HAP-1 (cell line): ENCODE data around the gene AKAP8L.

ENCODE experiments used
- DNase-seq, 2 experiments: peaks; one replicate each; pipeline ENCODE4 v3.0.0-alpha.2; 2016 to 2020; ENCODE audit warnings: low spot score in 2 of 2
- H3K27me3 ChIP-seq: fragments of 250-450 bp; sonication (Bioruptor Pico); 2 replicates; pipeline ENCODE4 v1.5.1; 2020; ENCODE audit warnings: low read depth, mild to moderate bottlenecking, moderate library complexity
- H3K36me3 ChIP-seq: fragments of 250-450 bp; sonication (Bioruptor Pico); replicated peaks from 2 replicates; pipeline ENCODE4 v1.5.1; 2020; ENCODE audit warnings: mild to moderate bottlenecking
- H3K4me1 ChIP-seq: fragments of 250-450 bp; sonication (Bioruptor Pico); 2 replicates; pipeline ENCODE4 v1.5.1; 2020; ENCODE audit warnings: mild to moderate bottlenecking
- H3K4me3 ChIP-seq: fragments of 250-450 bp; sonication (Bioruptor Pico); 2 replicates; pipeline ENCODE4 v1.5.1; 2020; ENCODE audit warnings: mild to moderate bottlenecking, moderate library complexity
- H3K9me3 ChIP-seq: fragments of 250-450 bp; sonication (Bioruptor Pico); 2 replicates; pipeline ENCODE4 v1.5.1; 2020; ENCODE audit warnings: mild to moderate bottlenecking, moderate library complexity
- in situ Hi-C: fragments of 300-500 bp; cut with MboI; formaldehyde crosslinking; loops from 3 replicates; pipeline ENCODE4 v1.14.3; 2020; ENCODE audit warnings: low sequenced_read_pairs, inconsistent platforms, mixed read lengths

Gene AKAP8L

DNA sequence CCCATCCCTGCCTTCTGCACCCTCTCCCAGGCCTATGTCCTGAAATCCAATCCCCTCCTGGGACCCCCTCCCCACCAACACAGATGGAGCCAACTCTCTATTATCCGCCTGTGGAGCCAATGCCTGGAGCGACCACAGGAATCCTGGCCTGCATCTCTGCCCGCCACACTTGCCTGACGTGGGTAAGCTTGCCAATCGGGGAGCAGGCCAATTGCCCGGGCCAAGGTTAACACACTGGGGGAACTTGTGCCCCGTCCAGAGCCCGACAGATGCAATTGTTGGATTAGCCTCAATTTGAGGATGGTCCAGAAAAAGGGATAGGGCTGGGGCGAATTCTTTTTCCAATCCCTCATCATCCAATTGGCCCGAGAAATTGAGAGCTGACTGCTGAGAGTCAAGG is 25.1 kb upstream of the AKAP8L start:
- no peak overlapping the region for H3K4me3 ChIP-seq
- H3K4me1 ChIP-seq = peaks cover under 1% of the 10 kb centered on the region; the same call in 1 of the 2 replicates
- in situ Hi-C loops = no loop called here
- H3K27me3 ChIP-seq = no peaks in the 10 kb centered on the region
- DNase-seq = no peak
- no peaks in the 10 kb centered on the region for H3K36me3 ChIP-seq
- H3K9me3 ChIP-seq = no peaks in the 10 kb centered on the region

DNA sequence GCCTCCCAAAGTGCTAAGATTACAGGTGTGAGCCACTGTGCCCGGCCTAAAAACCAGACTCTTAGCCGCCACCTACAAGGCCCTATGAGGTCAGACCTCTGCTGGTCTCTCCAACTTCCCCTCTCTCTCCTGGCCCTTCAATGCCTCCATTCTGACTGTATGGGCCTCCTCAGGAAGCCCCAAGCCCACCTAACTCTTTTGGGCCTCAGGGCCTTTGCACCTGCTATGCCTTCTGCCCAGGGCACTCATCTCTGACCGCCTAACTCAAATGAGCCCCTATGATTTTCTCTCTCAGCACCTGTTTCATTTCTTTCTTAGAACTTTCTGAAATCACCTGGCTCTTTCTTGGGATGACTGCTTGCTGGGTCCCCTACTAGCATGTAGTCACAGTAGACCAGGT is 24.5 kb upstream of the AKAP8L start:
- in situ Hi-C loops = no loop called here
- H3K4me3 ChIP-seq = no peak overlapping the region
- no peak for DNase-seq
- H3K36me3 ChIP-seq = no peaks in the 10 kb centered on the region
- no peaks in the 10 kb centered on the region for H3K9me3 ChIP-seq
- no peaks in the 10 kb centered on the region for H3K27me3 ChIP-seq
- no peaks in the 10 kb centered on the region for H3K4me1 ChIP-seq

DNA sequence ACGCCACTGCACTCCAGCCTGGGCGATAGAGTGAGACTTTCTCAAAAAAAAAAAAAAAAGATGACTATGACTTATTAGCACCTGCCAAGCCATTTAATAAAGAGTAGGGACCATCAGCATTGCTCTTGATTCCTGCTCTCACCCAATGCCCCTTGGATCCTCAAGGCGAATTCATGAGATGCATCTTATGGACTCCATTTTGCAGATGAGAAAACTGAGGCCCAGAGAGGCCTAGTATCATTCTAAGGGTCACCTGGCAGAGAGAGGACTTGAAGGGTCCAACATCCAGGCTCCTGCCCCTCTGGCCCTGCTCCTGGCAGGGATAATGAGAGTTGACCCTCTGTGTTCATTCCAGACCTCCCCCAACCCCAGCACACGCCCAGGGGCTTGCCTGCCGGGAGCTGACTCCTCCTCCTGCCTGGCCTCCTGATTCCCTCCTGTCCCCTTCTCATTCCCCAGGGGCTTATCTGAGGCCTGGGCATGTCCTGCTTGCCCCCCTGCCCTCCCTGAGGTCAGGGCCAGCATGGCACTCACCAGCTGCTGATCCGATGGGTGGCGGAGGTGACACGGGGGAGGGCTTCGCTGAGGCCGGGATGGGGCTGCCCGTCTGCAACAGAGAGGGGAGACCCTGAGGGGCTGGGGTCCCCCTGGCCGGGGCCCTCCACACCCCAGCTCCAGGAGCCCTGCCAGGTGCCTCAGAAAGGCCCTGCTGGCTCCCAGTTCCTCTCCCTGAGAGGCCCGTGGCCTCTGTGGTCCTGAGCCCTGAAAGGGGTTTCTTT is 23.5 kb upstream of the AKAP8L start:
- in situ Hi-C loops = no loop called here
- no peaks in the 10 kb centered on the region for H3K27me3 ChIP-seq
- no peak overlapping the region for H3K4me3 ChIP-seq
- no peaks in the 10 kb centered on the region for H3K9me3 ChIP-seq
- no peak for DNase-seq
- H3K4me1 ChIP-seq = no peaks in the 10 kb centered on the region
- no peaks in the 10 kb centered on the region for H3K36me3 ChIP-seq

DNA sequence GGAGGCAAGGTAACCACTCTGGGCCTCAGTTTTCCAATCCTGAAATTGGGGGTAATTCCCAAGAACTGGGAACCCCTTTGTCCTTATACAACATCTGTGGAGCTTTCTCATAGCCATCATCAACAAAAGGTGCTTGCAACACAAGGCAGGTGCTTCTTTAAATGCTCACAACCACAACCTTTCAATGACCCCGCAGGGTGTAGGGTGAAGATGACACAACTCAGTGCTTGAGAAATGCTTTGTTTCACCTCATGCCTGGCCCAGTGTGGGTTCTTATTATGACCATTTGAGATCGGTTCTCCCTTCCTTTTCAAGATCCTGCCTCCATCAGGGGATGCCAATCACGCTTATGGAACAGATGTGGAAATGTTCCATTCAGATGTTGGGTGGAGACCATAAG is 22.5 kb upstream of the AKAP8L start:
- H3K27me3 ChIP-seq = no peaks in the 10 kb centered on the region

DNA sequence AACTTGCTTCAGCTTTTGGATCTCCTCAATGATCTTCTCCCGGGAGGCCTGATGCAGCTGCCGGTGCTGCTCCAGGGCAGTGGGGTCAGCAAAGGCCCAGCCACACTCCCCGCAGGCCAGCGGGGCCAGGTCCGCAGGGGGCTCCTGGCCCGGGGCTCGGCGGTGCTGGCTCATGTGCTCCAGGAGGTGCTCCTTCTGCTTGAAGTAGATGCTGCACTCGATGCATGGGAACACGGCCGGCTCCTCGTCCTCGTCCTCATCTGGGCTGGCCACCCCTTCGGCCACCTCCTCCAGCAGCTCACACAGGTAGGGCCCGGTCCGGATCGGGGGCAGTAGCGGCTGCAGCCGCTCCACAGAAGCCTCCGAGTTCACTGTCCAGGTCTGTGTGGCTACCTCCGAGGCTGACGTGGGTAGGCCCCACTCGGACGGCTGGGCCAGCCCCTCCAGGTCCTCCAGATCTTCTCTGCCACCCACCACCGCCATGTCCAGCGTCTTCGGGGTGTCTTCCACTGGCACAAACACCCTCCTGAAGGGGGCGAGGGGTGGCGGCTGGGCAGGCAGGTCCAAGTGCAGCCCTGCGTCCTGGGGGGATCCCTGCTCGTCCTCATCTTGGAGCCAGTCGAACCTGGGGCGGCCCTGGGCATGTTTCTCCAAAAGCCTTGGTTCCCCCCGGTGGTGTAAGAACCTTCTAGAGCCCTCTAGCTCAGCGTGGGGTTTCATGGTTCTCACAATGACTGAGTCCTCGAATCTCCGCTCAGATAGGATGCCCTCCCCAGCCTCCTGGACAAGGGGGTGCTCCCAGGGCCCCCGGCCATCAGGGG is 21.2 kb upstream of the AKAP8L start:
- in situ Hi-C loops = no loop called here
- Histone ChIP-seq H3K27me3 (no peaks in the 10 kb centered on the region), H3K36me3 (no peaks in the 10 kb centered on the region), H3K4me3 (no peak overlapping the region), H3K9me3 (no peaks in the 10 kb centered on the region), H3K4me1 (no peaks in the 10 kb centered on the region)
- DNase-seq = no peak

More for the DNA sequence above, 22.5 kb upstream of the AKAP8L start:
- in situ Hi-C loops = no loop called here
- H3K36me3 ChIP-seq = no peaks in the 10 kb centered on the region
- H3K9me3 ChIP-seq = no peaks in the 10 kb centered on the region
- no peak overlapping the region for H3K4me3 ChIP-seq
- H3K4me1 ChIP-seq = no peaks in the 10 kb centered on the region
- no peak for DNase-seq

DNA sequence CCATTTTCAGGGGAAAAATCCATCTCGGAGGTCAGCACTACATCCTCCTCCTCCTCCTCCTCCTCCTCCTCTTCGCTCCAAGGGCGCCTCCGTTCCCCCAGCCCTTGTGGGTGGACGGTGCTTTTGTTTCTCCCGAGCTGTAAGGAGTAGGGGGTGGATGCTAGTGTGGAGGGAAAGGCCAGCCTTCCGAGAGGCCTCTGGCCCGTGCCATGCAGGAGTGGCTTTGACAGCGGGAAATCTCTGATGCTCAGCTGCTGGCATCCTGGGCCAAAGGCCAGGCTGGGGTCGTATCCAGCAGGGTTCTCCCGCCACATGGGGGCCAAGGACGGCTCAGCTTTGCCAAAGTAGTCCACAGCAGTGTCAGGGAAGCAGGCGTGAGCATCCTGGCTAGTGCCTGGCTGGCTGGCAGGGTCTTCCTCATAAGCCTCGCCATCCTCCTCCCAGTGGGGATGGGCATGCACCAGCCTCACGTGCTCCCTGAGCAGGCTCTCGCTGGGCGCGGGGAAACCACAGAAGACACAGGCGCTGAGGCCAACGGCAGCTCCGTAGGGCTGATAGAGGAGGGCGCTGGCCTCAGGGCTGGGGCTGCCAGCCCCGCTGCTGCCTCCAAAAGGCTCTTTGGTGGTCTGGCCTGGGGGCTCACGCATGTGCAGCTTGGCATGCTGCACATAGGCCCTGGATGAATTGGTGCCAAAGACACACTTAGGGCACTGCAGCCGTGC is 20.5 kb upstream of the AKAP8L start:
- in situ Hi-C loops = no loop called here
- H3K27me3 ChIP-seq = no peaks in the 10 kb centered on the region
- no peaks in the 10 kb centered on the region for H3K36me3 ChIP-seq
- no peaks in the 10 kb centered on the region for H3K9me3 ChIP-seq
- no peak overlapping the region for H3K4me3 ChIP-seq
- no peaks in the 10 kb centered on the region for H3K4me1 ChIP-seq
- DNase-seq = no peak

DNA sequence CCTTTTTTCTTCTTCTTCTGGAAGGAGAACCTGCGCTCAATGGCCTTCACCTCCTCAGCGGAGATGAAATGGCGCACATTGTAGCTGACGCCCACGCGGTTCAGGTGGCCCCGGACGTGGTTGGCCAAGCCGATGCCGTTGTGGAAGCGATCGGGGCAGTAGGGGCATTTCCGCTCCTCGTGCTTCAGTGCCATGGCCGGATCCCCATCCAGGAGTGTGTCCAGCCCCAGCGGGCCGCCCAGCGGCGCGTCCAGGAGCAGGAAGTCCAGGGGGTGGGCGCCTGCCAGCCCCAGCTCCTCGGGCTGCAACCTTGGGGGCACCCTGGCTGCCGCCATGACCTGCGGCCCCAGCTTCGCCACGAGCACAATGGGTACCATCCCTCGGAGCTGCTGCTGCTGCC is 19.8 kb upstream of the AKAP8L start:
- no peak for DNase-seq
- no peaks in the 10 kb centered on the region for H3K4me1 ChIP-seq
- no peak overlapping the region for H3K4me3 ChIP-seq
- no peaks in the 10 kb centered on the region for H3K9me3 ChIP-seq
- H3K27me3 ChIP-seq = no peaks in the 10 kb centered on the region
- H3K36me3 ChIP-seq = no peaks in the 10 kb centered on the region
- in situ Hi-C loops = no loop called here

DNA sequence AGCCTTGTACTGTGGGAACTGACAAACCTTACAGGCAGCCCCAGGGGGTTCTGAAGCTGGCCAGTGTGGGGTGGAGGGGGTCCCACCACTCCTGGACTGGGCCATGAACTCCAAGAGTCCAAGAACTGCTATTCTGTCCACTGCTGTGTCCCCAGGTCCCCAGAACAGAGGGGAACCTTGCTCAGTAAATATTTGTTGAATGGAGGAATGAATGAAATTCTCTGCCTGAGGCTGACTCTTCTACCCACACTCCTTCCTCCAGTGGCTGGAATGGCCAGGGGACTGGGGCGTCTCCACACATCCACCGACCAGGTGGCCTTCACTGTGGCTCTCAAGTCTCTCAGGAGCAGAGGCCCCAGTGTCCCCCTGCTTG is 19.3 kb upstream of the AKAP8L start:
- Histone ChIP-seq H3K27me3 (no peaks in the 10 kb centered on the region), H3K36me3 (no peaks in the 10 kb centered on the region), H3K4me1 (no peaks in the 10 kb centered on the region), H3K9me3 (no peaks in the 10 kb centered on the region), H3K4me3 (no peak overlapping the region)
- no peak for DNase-seq
- in situ Hi-C loops = no loop called here

DNA sequence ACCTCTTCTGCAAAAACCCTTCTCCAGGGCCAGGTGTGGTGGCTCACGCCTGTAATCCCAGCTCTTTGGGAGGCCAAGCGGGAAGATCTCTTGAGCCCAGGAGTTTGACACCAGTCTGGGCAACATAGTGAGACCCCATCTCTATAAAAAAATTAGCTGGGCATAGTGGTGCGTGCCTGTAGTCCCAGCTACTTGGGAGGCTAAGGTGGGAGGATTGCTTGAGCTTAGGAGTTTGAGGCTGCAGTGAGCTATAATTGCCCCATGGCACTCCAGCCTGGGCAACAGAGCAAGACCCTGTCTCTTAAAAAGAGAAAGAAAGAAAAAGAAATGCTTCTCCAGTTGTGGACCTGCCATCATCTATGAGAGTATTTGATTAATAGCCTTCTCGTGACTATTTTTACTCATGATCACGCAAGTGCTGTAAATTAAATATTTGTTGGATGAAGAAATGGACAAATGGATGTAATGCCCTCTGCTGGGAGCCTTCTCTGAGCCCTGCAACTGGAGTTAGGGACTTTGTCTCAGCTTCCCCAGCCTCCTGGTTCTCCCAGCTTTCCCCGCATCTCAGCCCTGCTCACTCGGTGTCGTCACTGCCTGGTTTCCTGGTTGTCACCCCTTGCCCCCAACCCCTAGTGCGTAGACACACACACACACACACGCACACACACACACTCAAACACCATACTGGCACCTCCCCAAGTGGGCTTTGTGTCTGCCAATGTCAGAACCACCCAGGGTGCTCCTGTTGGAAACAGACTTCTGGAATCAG is 18.8 kb upstream of the AKAP8L start:
- DNase-seq = no peak
- in situ Hi-C loops = no loop called here
- no peak overlapping the region for H3K4me3 ChIP-seq
- no peaks in the 10 kb centered on the region for H3K4me1 ChIP-seq
- H3K27me3 ChIP-seq = no peaks in the 10 kb centered on the region
- H3K9me3 ChIP-seq = no peaks in the 10 kb centered on the region
- H3K36me3 ChIP-seq = no peaks in the 10 kb centered on the region

DNA sequence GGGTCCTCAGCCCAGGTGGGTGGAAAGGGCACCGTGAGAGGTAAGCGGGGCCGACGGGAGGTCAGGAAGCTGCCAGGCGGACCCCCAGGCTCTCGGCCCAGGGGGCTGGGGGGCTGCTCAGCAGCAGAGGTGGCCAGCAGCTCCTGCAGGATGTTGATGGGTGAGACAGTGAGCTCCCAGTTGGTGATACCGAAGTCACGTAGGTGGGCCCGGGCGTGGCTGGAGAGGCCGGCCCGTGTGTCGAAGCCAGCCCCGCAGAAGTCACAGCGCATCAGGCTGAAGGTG is 18.0 kb upstream of the AKAP8L start:
- no peak for DNase-seq
- Histone ChIP-seq H3K9me3 (no peaks in the 10 kb centered on the region), H3K27me3 (no peaks in the 10 kb centered on the region), H3K4me3 (no peak overlapping the region), H3K36me3 (no peaks in the 10 kb centered on the region), H3K4me1 (no peaks in the 10 kb centered on the region)
- in situ Hi-C loops = no loop called here

DNA sequence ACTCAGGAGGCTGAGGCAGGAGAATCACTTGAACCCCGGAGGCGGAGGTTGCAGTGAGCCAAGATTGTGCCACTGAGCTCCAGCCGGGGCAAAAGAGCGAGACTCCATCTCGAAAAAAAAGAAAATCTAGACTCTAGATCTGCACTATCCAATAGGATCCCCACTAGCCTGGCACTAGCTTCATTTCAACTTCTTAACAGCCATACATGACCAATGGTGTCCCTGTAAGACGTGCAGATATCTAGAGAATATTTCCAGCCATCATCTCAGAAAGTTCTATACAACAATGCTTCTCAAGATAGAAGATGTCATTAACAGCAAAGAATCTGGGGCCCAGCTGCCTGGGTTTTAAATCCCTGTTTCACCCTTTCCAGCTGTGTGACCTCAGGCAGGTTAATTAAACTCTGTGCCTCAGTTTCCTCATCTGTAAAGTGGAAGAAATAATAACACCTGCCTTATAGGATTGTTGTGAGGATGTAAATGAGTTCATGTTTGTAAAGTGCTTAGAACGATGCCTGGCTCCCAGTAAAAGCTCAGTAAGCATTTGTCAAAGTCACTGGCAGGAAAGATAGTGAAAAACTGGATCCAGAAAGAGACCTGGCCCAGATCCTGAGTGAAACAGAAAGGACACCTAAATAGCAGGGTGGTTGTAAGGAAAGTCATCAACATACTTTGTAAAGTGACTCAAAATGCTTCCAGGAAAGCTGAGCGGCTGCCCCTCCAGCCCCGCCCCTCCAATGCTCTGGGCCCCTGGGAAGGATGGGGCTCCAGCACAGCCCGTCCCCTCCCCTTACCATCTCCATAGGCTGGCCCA is 17.4 kb upstream of the AKAP8L start:
- in situ Hi-C loops = no loop called here
- H3K4me3 ChIP-seq = no peak overlapping the region
- no peaks in the 10 kb centered on the region for H3K9me3 ChIP-seq
- no peaks in the 10 kb centered on the region for H3K27me3 ChIP-seq
- DNase-seq = no peak
- H3K4me1 ChIP-seq = peaks cover 5% of the 10 kb centered on the region; the same call in 1 of the 2 replicates
- H3K36me3 ChIP-seq = no peaks in the 10 kb centered on the region

DNA sequence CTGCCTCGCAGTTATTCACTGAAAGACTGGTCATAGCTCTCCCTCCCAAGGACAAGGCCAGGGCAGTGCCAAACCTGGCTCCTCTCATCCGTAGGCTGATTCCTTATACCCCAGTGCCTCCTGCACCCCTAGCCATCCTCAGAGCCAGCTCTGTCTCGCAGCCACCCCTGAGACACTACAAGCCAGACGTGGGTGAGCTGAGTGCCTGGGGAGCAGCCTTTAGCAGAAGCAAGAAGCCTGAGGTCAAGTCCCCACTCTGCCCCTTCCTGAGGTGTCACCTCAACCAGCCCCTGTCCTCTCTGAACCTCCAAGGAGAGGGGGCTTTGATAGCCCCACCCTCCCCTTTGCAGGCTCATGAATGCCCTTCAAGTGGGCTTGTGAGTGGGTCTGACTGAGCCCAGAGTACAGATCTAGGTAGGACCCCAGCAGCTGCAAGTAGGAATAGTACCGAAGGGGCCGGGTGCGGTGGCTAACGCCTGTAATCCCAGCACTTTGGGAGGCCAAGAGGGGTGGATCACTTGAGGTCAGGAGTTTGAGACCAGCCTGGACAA is 14.8 kb upstream of the AKAP8L start:
- in situ Hi-C loops = no loop called here
- H3K36me3 ChIP-seq = no peaks in the 10 kb centered on the region; the same call in none of the 2 replicates
- peak overlapping the region; percentile 65 for H3K4me3 ChIP-seq
- H3K9me3 ChIP-seq = no peaks in the 10 kb centered on the region
- H3K4me1 ChIP-seq = peaks cover 6% of the 10 kb centered on the region; the same call in 1 of the 2 replicates
- DNase-seq = no peak
- H3K27me3 ChIP-seq = no peaks in the 10 kb centered on the region
